H1 (cell line): ENCODE data around the gene ADAMTS17. TPM values are rescaled to one million over a fixed set of nuclear protein-coding genes. Genes with fewer than 3 reads are reported as not detected.

ENCODE experiments used
- CTCF ChIA-PET: fragments of 300-600 bp; sonication (Branson Sonifier 250); formaldehyde crosslinking; loops from one replicate; lab custom pipeline; 2021; ENCODE audit not compliant: partially characterized antibody; lab: Charles Lee
- POLR2A ChIA-PET: fragments of 300-600 bp; sonication (Branson Sonifier 250); formaldehyde crosslinking; loops from one replicate; lab custom pipeline; 2021; ENCODE audit warnings: inconsistent platforms; ENCODE audit not compliant: partially characterized antibody; lab: Charles Lee
- DNase-seq, 2 experiments: peaks; one replicate each; pipeline versions ENCODE4 v3.0.0 to v3.0.0-alpha.2; 2010 to 2022; ENCODE audit warnings: low spot score in 2 of 2, low read depth in 1 of 2, mixed read lengths in 1 of 2
- FAIRE-seq: peaks from 2 replicates; lab custom pipeline; 2011; peaks lifted over from hg19 to GRCh38; lab: Jason Lieb, UNC
- H2AFZ ChIP-seq: 2 replicates; pipeline ENCODE4 v1.8.1; 2012; ENCODE audit warnings: low read length, inconsistent platforms
- H2AK5ac ChIP-seq: 2 replicates; pipeline ENCODE4 v1.6.1; 2013; ENCODE audit warnings: low read depth, low read length
- H2BK120ac ChIP-seq: replicated peaks from 2 replicates; pipeline ENCODE3; 2013; ENCODE audit warnings: low read depth, low read length, inconsistent platforms
- H2BK12ac ChIP-seq: 2 replicates; pipeline ENCODE4 v1.6.1; 2013; ENCODE audit warnings: low read depth, low read length
- H2BK15ac ChIP-seq: 2 replicates; pipeline ENCODE4 v1.6.1; 2013; ENCODE audit warnings: low read length
- H2BK20ac ChIP-seq: 2 replicates; pipeline ENCODE4 v1.6.1; 2013; ENCODE audit warnings: low read length
- H2BK5ac ChIP-seq: 2 replicates; pipeline ENCODE4 v1.6.1; 2013; ENCODE audit warnings: low read depth, low read length
- H3K14ac ChIP-seq: 2 replicates; pipeline ENCODE4 v1.6.1; 2013; ENCODE audit warnings: inconsistent platforms; ENCODE audit not compliant: insufficient read length
- H3K18ac ChIP-seq: 2 replicates; pipeline ENCODE4 v1.6.1; 2013; ENCODE audit warnings: low read length; ENCODE audit errors: extremely low read depth
- H3K23ac ChIP-seq: 2 replicates; pipeline ENCODE4 v1.6.1; 2013; ENCODE audit warnings: inconsistent platforms; ENCODE audit not compliant: insufficient read length
- H3K23me2 ChIP-seq: 2 replicates; pipeline ENCODE4 v1.6.1; 2013; ENCODE audit warnings: low read depth, low read length
- H3K27ac ChIP-seq: 2 replicates; pipeline ENCODE4 v1.6.1; 2011; ENCODE audit warnings: low read depth, low read length, inconsistent platforms
- H3K27me3 ChIP-seq, 4 experiments: replicated peaks in 1 of 4; 1 replicate in 1 of 4; 2 replicates in 3 of 4; pipeline versions ENCODE4 v1.6.1 to v1.8.1; 2011 to 2013; ENCODE audit warnings: low read length in 3 of 4, mild to moderate bottlenecking in 3 of 4, inconsistent platforms in 2 of 4, mixed read lengths in 2 of 4, moderate library complexity in 1 of 4; ENCODE audit not compliant: control insufficient read depth in 3 of 4, insufficient read depth in 3 of 4; ENCODE audit errors: extremely low read depth in 1 of 4
- H3K36me3 ChIP-seq, 4 experiments: 2 replicates each; pipeline versions ENCODE4 v1.6.1 to v1.8.1; 2011 to 2013; ENCODE audit warnings: mild to moderate bottlenecking in 4 of 4, low read length in 3 of 4, moderate library complexity in 2 of 4, control low read depth in 1 of 4, inconsistent platforms in 1 of 4; ENCODE audit not compliant: insufficient read depth in 4 of 4, control insufficient read depth in 2 of 4
- H3K4ac ChIP-seq: replicated peaks from 2 replicates; pipeline ENCODE3; 2013; ENCODE audit warnings: low read length, low read depth, mixed read lengths, inconsistent platforms; ENCODE audit not compliant: insufficient read length
- H3K4me1 ChIP-seq, 4 experiments: replicated peaks in 1 of 4; 1 replicate in 1 of 4; 2 replicates in 3 of 4; pipeline versions ENCODE4 v1.6.1 to v1.8.1; 2011 to 2013; ENCODE audit warnings: low read length in 3 of 4, inconsistent platforms in 2 of 4, mixed read lengths in 1 of 4; ENCODE audit not compliant: insufficient read depth in 4 of 4, control insufficient read depth in 3 of 4
- H3K4me2 ChIP-seq, 2 experiments: 2 replicates each; pipeline versions ENCODE4 v1.6.1 to v1.8.1; 2011 to 2013; ENCODE audit warnings: low read depth in 2 of 2, low read length in 2 of 2, control low read depth in 1 of 2, inconsistent platforms in 1 of 2, mild to moderate bottlenecking in 1 of 2; ENCODE audit not compliant: insufficient read depth in 1 of 2
- H3K4me3 ChIP-seq, 4 experiments: fragments of 200-600, 300-600 bp in 1 of 4; sonication (generic), shearing (Covaris generic), sonication (Bioruptor Twin) in 1 of 4; 2 replicates each; pipeline versions ENCODE4 v1.5.1 to v1.8.1; 2011 to 2016; ENCODE audit warnings: low read length in 4 of 4, low read depth in 3 of 4, control low read depth in 2 of 4, inconsistent platforms in 2 of 4, mild to moderate bottlenecking in 2 of 4, mixed read lengths in 1 of 4, moderate library complexity in 1 of 4; ENCODE audit not compliant: insufficient read depth in 2 of 4; ENCODE audit errors: extremely low read depth in 1 of 4
- H3K56ac ChIP-seq: replicated peaks from 2 replicates; pipeline ENCODE3; 2013; ENCODE audit warnings: low read depth, mild to moderate bottlenecking, mixed read lengths, low read length, inconsistent platforms; ENCODE audit not compliant: insufficient read length
- H3K79me1 ChIP-seq: 2 replicates; pipeline ENCODE4 v1.6.1; 2013; ENCODE audit warnings: low read depth, low read length, control low read depth
- H3K79me2 ChIP-seq, 2 experiments: 2 replicates each; pipeline versions ENCODE4 v1.6.1 to v1.8.1; 2012 to 2013; ENCODE audit warnings: low read length in 2 of 2, mild to moderate bottlenecking in 2 of 2, inconsistent platforms in 1 of 2; ENCODE audit not compliant: insufficient read depth in 2 of 2, control insufficient read depth in 1 of 2
- H3K9ac ChIP-seq, 4 experiments: replicated peaks in 1 of 4; 1 replicate in 1 of 4; 2 replicates in 3 of 4; pipeline versions ENCODE4 v1.6.1 to v1.8.1; 2011 to 2013; ENCODE audit warnings: low read depth in 3 of 4, low read length in 3 of 4, control low read depth in 2 of 4, mild to moderate bottlenecking in 2 of 4, moderate library complexity in 2 of 4, inconsistent platforms in 1 of 4; ENCODE audit errors: extremely low read depth in 1 of 4
- H3K9me3 ChIP-seq, 2 experiments: 2 replicates each; pipeline versions ENCODE4 v1.6.1 to v1.8.1; 2012 to 2013; ENCODE audit warnings: mild to moderate bottlenecking in 2 of 2, moderate library complexity in 2 of 2, control low read depth in 1 of 2, inconsistent platforms in 1 of 2, low read depth in 1 of 2, low read length in 1 of 2, mixed read lengths in 1 of 2; ENCODE audit not compliant: insufficient read depth in 2 of 2
- H4K20me1 ChIP-seq, 2 experiments: replicated peaks in 1 of 2; 2 replicates each; pipeline versions ENCODE3 to v1.8.1; 2011 to 2013; ENCODE audit warnings: inconsistent platforms in 2 of 2, low read length in 2 of 2, mild to moderate bottlenecking in 1 of 2; ENCODE audit not compliant: insufficient read depth in 2 of 2, control insufficient read depth in 1 of 2
- H4K5ac ChIP-seq: 2 replicates; pipeline ENCODE4 v1.6.1; 2013; ENCODE audit warnings: low read length, low read depth, mixed read lengths, inconsistent platforms; ENCODE audit not compliant: insufficient read length
- H4K8ac ChIP-seq: 2 replicates; pipeline ENCODE4 v1.8.0; 2013; ENCODE audit warnings: mild to moderate bottlenecking, moderate library complexity, low read length, inconsistent platforms; ENCODE audit not compliant: insufficient read depth; ENCODE audit errors: extremely low read depth
- H4K91ac ChIP-seq: replicated peaks from 2 replicates; pipeline ENCODE3; 2013; ENCODE audit warnings: low read length, mixed read lengths, inconsistent platforms; ENCODE audit not compliant: insufficient read length
- CEBPB ChIP-seq: IDR thresholded peaks from 2 replicates; pipeline ENCODE4 v1.6.1; 2012; ENCODE audit warnings: low read depth, low read length
- EP300 ChIP-seq, 2 experiments: IDR thresholded peaks; 1 replicate in 1 of 2; 2 replicates in 1 of 2; pipeline ENCODE4 v1.6.1; 2011 to 2012; ENCODE audit warnings: low read depth in 2 of 2, low read length in 2 of 2, mild to moderate bottlenecking in 2 of 2, borderline replicate concordance in 1 of 2, inconsistent platforms in 1 of 2, moderate library complexity in 1 of 2
- POLR2AphosphoS5 ChIP-seq: IDR thresholded peaks from 2 replicates; pipeline ENCODE4 v1.6.1; 2011; ENCODE audit warnings: low read depth, low read length
- RXRA ChIP-seq: IDR thresholded peaks from 2 replicates; pipeline ENCODE4 v1.6.1; 2011; ENCODE audit warnings: low read depth, mild to moderate bottlenecking, low read length, moderate library complexity; ENCODE audit not compliant: insufficient read depth
- TAF1 ChIP-seq: IDR thresholded peaks from 2 replicates; pipeline ENCODE4 v1.6.1; 2011; ENCODE audit warnings: mild to moderate bottlenecking, low read depth, low read length
- TCF12 ChIP-seq: IDR thresholded peaks from 2 replicates; pipeline ENCODE4 v1.6.1; 2011; ENCODE audit warnings: low read depth, mild to moderate bottlenecking, low read length
- TEAD4 ChIP-seq: IDR thresholded peaks from 2 replicates; pipeline ENCODE4 v1.6.1; 2012; ENCODE audit warnings: low read depth, low read length, inconsistent platforms, mixed read lengths
- WGBS, 2 experiments: shearing (Covaris generic) in 1 of 2; methylation state at CpG; one replicate each; pipeline versions ENCODE4 v1.1.6 to v1.1.7; 2013 to 2015; ENCODE audit warnings: low lambda C conversion rate in 2 of 2, mixed read lengths in 2 of 2, inconsistent platforms in 1 of 2, low coverage in 1 of 2, missing lambda C conversion rate in 1 of 2; ENCODE audit not compliant: insufficient replicate concordance in 2 of 2, insufficient coverage in 1 of 2, insufficient read length in 1 of 2; ENCODE audit errors: extremely low coverage in 1 of 2, missing lambda C conversion rate in 1 of 2; 5-methylcytosine and 5-hydroxymethylcytosine counted together
- polyA plus RNA-seq, 7 experiments: library from polyadenylated mRNA; depleted of rRNA in 3 of 7; stranded (reverse) in 5 of 7; unstranded in 2 of 7; fragments of >200 nt in 5 of 7; fragments of 200-250 nt in 2 of 7; gene quantifications; 1 replicate in 5 of 7; 2 replicates in 1 of 7; 4 replicates in 1 of 7; pipeline versions ENCODE4 v1.2.1 to v1.2.3, GENCODE V29; 2011 to 2013; ENCODE audit warnings: missing spikeins in 2 of 7, mixed read lengths in 2 of 7
- total RNA-seq: library from RNA; stranded (reverse); fragmentation: NEBNext Ultra II Directional; extraction: Animal tissue kit (Norgen Biotek cat#: 25700); gene quantifications from 2 replicates; pipeline ENCODE4 v1.2.1, GENCODE V29; 2021
- TF ChIP-seq, protein P1 (sequence below): IDR thresholded peaks from 2 replicates; pipeline ENCODE4 v1.6.1; 2011; ENCODE audit warnings: low read depth, mild to moderate bottlenecking, low read length; ENCODE audit not compliant: insufficient read depth

ADAMTS17 gene
- total and polyA plus RNA-seq, 2 of the 8 experiments (the other 6 are each of a cell fraction or from before 2014, with no cell fraction given), result 0.51 to 1.7 TPM

DNA sequence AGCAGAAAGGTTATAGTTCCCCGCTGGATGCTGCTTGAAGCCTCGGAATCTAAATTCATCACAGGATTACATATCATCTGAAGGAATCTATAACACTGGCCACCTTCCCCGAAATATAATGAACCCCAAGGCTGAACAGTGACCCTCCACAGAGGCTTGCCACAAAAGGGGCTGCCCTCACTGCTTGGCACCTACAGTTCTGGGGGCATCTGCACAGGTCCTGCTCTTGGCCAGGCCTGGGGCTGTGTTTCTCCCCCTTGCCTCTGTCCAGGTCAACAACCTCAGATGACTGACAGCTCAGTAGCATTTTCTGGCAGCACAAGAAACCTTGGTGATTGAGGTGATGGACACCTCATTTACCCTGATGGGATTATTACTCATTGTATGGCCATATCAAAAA lies 1.5 kb upstream of the ADAMTS17 start:
- no peak overlapping the region for H2AK5ac ChIP-seq
- FAIRE-seq, result no peak
- whole genome bisulfite sequencing, 2 experiments, result 87% methylated on average over 3 of the region's 3 CpGs; no CpG with 5 or more reads in 1 of the 2 experiments

More for the DNA sequence above, 1.5 kb upstream of the ADAMTS17 start:
- ChIA-PET CTCF (interaction anchor here (1.1 to 1.9 kb wide), 4 partner anchors 7 to 530 kb away, joined by 3 to 14 read pairs (median 4); no protein-coding TSS in a partner anchor), POLR2A (no interaction called here)
- H3K79me2 ChIP-seq, result no peaks in the 10 kb centered on the region
- no peak overlapping the region for H2BK20ac ChIP-seq
- H4K8ac ChIP-seq, result no peak overlapping the region
- H3K9me3 ChIP-seq, result no peaks in the 10 kb centered on the region
- H3K4ac ChIP-seq, result no peak overlapping the region
- peaks cover 0 to 6% (median 4%) of the 10 kb centered on the region in 4 experiments; a peak in 6 of 7 replicates for H3K4me1 ChIP-seq
- H3K9ac ChIP-seq, result no peak overlapping the region
- no peak overlapping the region for H4K91ac ChIP-seq
- H2BK5ac ChIP-seq, result no peak overlapping the region
- peaks cover 17 to 30% (median 26%) of the 10 kb centered on the region in 4 experiments for H3K27me3 ChIP-seq
- H2BK15ac ChIP-seq, result no peak overlapping the region
- H3K27ac ChIP-seq, result no peak overlapping the region
- no peak overlapping the region for H2BK120ac ChIP-seq
- H3K18ac ChIP-seq, result no peak overlapping the region
- peaks cover 0 to 1% of the 10 kb centered on the region in 2 experiments for H4K20me1 ChIP-seq
- H3K36me3 ChIP-seq, result no peaks in the 10 kb centered on the region; a peak in 1 of 8 replicates
- H3K4me2 ChIP-seq, result no peak overlapping the region; a peak in 1 of 4 replicates
- no peak overlapping the region for H3K56ac ChIP-seq
- H3K79me1 ChIP-seq, result no peaks in the 10 kb centered on the region
- H3K4me3 ChIP-seq, result no peak overlapping the region
- DNase-seq, result no peak
- TF ChIP-seq POLR2AphosphoS5 (no peak), RXRA (no peak), TAF1 (no peak), EP300 (IDR thresholded peaks at IDR 0.05; ENCODE audit: borderline replicate concordance in 1 of 2, low read depth in 2 of 2, low read length in 2 of 2) (no peak), TCF12 (no peak), CEBPB (no peak), TEAD4 (no peak)
- TF ChIP-seq, protein P1, sequence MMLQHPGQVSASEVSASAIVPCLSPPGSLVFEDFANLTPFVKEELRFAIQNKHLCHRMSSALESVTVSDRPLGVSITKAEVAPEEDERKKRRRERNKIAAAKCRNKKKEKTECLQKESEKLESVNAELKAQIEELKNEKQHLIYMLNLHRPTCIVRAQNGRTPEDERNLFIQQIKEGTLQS, result no peak
- TF ChIP-seq, all 59 proteins: peak for 0
- Histone ChIP-seq H3K23me2 (peaks cover 5% of the 10 kb centered on the region; the same call in 1 of the 2 replicates), H2BK12ac (no peak overlapping the region), H4K5ac (no peak overlapping the region), H2AFZ (no peak overlapping the region), H3K23ac (no peak overlapping the region), H3K14ac (no peak overlapping the region)
